HEK293T (cell line): ENCODE measurements around the gene DNAJC16.

ENCODE experiments used
- ELF4 ChIP-seq: fragments of 450-650 bp; IDR thresholded peaks from 2 replicates; pipeline ENCODE4 v1.6.1; 2017; ENCODE audit warnings: antibody characterized with exemption
- FOXA1 ChIP-seq: fragments of 450-650 bp; IDR thresholded peaks from 2 replicates; pipeline ENCODE4 v1.6.1; 2016; ENCODE audit warnings: mild to moderate bottlenecking
- FOXK2 ChIP-seq: fragments of 450-650 bp; IDR thresholded peaks from 2 replicates; pipeline ENCODE4 v1.6.1; 2016; ENCODE audit warnings: mild to moderate bottlenecking
- FOXM1 ChIP-seq: fragments of 450-650 bp; IDR thresholded peaks from 2 replicates; pipeline ENCODE4 v1.6.1; 2017; ENCODE audit warnings: mild to moderate bottlenecking, borderline replicate concordance
- NFRKB ChIP-seq: fragments of 450-650 bp; IDR thresholded peaks from 2 replicates; pipeline ENCODE4 v1.6.1; 2016; ENCODE audit warnings: mild to moderate bottlenecking, moderate library complexity
- SP1 ChIP-seq: fragments of 450-650 bp; IDR thresholded peaks from 2 replicates; pipeline ENCODE4 v1.6.1; 2017
- SUZ12 ChIP-seq: fragments of 450-650 bp; IDR thresholded peaks from 2 replicates; pipeline ENCODE4 v1.6.1; 2016; ENCODE audit warnings: mild to moderate bottlenecking
- TARDBP ChIP-seq: fragments of 450-650 bp; IDR thresholded peaks from 2 replicates; pipeline ENCODE4 v1.6.1; 2016

DNA sequence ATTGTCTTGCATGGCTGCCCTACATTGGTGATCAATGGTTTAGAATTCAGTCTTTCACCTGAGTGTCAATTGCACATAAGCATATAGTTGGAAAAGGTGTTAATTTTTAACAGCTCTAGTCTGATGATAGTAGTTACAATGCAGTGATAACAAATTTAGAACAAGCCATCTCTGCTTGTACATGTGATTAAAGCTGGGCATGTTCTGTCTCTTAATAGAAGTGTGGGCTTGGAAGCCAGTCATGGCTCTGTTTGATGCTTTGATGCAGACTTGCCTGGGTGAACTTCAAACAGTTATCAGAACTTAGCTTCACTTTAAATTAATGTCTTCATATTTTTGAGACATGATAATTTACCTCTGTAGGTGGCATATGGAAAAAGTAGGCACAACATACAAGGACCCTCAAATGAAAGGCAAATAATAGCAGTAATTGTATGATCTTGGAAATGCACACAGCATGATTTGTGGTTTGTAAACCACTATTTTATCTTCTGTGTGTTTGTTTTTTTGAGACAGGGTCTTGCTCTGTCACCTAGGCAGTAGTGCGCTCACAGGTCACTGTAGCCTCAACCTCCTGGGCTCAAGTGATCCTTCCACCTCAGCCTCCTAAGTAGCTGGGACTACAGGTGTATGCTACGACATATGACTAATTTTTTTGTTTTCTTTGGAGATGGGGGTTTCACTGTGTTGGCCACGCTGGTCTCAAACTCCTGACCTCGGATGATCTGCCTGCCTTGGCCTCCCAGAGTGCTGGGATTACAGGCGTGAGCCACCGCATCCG lies 94.4 kb downstream of the DNAJC16 start:
- TF ChIP-seq FOXA1 (no peak), NFRKB (no peak), FOXM1 (no peak), FOXK2 (no peak), ELF4 (no peak), TARDBP (no peak), SUZ12 (no peak), SP1 (no peak)
